ENCODE data around the gene XPOT.

DNA sequence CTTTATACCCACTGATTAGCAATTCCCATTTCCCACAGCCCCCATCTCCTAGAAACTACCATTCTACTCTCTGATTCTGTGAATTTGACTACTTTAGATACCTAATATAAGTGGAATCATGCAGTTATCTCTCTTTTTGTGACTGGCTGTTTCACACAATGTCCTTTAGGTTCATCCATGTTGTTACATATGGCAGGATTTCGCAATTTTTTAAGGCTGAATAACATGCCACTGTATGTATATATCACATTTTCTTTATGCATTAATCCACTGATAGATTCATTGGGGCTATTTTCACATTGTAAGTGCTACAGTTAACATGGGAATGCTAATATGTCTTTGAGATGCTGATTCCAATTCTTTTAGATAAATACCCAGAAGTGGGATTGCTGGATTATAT lies 35.9 kb downstream of the XPOT start:
- TF ChIP-seq, protein P1, sequence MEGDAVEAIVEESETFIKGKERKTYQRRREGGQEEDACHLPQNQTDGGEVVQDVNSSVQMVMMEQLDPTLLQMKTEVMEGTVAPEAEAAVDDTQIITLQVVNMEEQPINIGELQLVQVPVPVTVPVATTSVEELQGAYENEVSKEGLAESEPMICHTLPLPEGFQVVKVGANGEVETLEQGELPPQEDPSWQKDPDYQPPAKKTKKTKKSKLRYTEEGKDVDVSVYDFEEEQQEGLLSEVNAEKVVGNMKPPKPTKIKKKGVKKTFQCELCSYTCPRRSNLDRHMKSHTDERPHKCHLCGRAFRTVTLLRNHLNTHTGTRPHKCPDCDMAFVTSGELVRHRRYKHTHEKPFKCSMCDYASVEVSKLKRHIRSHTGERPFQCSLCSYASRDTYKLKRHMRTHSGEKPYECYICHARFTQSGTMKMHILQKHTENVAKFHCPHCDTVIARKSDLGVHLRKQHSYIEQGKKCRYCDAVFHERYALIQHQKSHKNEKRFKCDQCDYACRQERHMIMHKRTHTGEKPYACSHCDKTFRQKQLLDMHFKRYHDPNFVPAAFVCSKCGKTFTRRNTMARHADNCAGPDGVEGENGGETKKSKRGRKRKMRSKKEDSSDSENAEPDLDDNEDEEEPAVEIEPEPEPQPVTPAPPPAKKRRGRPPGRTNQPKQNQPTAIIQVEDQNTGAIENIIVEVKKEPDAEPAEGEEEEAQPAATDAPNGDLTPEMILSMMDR (IDR thresholded peaks at IDR 0.05; ENCODE audit: poor library complexity), result no peak
- TF ChIP-seq EZH2 (IDR thresholded peaks at IDR 0.05; ENCODE audit: borderline replicate concordance), result no peak
- TF ChIP-seq EZH2phosphoT487 (IDR thresholded peaks at IDR 0.05; ENCODE audit: low read depth, severe bottlenecking, unreplicated experiment), result no peak
